HG03439 (cell line): Measurements from ENCODE around the gene ZNF697.
"Not testable (repeated sequence)": the region's sequence is repeated elsewhere in the genome, so short reads cannot be mapped to it uniquely, and the experiment has no call there.

Source experiments
- ATAC-seq: cut with Tn5 transposase; IDR thresholded peaks from one replicate; pipeline ENCODE4 v1.9.1; 2021; ENCODE audit warnings: mild to moderate bottlenecking, moderate library complexity; ENCODE audit not compliant: unreplicated experiment

ZNF697 gene

GRCh38 chr1:119603241-119603640 is 44.8 kb downstream of the ZNF697 start:
- ATAC-seq, result not testable (repeated sequence)

GRCh38 chr1:119602789-119603188 is 45.3 kb downstream of the ZNF697 start:
- not testable (repeated sequence) for ATAC-seq

- no peak for ATAC-seq
These were observed 45.9 kb downstream of the ZNF697 start for GRCh38 chr1:119602169-119602568.

GRCh38 chr1:119600976-119601375 is 47.1 kb downstream of the ZNF697 start:
- ATAC-seq, result no peak

- ATAC-seq, result no peak
These were observed 47.5 kb downstream of the ZNF697 start for GRCh38 chr1:119600561-119600960.

- no peak for ATAC-seq
These were observed 52.5 kb downstream of the ZNF697 start for GRCh38 chr1:119595606-119596005.

GRCh38 chr1:119595168-119595567 is 52.9 kb downstream of the ZNF697 start:
- no peak for ATAC-seq

- no peak for ATAC-seq
These were observed 53.7 kb downstream of the ZNF697 start for GRCh38 chr1:119594376-119594775.

GRCh38 chr1:119593805-119594204 is 54.3 kb downstream of the ZNF697 start:
- ATAC-seq, result no peak

- ATAC-seq, result no peak
These were observed 57.7 kb downstream of the ZNF697 start for GRCh38 chr1:119590393-119590792.

- no peak for ATAC-seq
These were observed 59.4 kb downstream of the ZNF697 start for GRCh38 chr1:119588621-119589020.

- no peak for ATAC-seq
These were observed 60.7 kb downstream of the ZNF697 start for GRCh38 chr1:119587341-119587740.

- ATAC-seq, result not testable (repeated sequence)
These were observed 62.3 kb downstream of the ZNF697 start for GRCh38 chr1:119585801-119586200.

- ATAC-seq, result no peak
These were observed 65.3 kb downstream of the ZNF697 start for GRCh38 chr1:119582801-119583200.

GRCh38 chr1:119581076-119581475 is 67.0 kb downstream of the ZNF697 start:
- ATAC-seq, result not testable (repeated sequence)

GRCh38 chr1:119573886-119574285 is 74.2 kb downstream of the ZNF697 start:
- ATAC-seq, result no peak

GRCh38 chr1:119569930-119570622 is 78.0 kb downstream of the ZNF697 start:
- not testable (repeated sequence) for ATAC-seq
